Measurements from ENCODE around the gene NDUFB4.

DNA sequence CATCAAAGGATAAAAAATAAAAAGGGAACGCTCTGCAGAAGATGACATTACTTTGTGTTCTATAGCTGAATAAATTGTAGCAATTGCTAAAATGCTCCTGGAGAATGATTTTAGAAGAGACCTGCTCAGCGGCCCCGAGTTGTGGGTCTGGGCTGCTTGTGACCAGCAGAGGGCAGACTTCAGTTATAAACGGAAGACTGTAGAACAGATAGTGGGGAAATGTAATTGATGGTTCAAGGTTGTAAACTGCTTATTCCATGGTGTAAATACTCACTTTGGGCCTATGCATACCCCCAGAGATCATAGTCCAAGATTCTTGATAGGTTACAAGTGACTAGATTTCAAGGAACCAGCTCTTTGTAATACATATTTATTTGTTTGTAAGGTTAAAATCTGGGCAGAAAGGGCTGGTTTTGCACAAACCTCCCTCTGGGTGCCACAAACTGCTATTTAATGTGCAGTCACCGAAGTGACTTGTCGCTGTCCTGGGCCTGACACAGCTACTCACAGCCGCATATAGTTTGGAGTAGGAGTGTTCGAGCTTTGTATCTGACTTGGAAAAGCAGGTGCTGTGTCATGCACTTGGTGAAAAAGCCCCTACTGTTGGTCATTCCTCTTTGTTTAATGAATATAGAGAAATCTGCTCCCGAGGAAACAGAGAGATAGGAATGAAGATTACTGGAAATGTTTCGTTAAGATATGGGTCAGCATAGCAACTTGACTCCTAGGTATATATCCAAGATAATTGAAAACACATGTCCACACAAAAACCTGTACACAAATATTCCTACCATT, 34.7 kb upstream of the NDUFB4 start:
- TF ChIP-seq, protein P1, sequence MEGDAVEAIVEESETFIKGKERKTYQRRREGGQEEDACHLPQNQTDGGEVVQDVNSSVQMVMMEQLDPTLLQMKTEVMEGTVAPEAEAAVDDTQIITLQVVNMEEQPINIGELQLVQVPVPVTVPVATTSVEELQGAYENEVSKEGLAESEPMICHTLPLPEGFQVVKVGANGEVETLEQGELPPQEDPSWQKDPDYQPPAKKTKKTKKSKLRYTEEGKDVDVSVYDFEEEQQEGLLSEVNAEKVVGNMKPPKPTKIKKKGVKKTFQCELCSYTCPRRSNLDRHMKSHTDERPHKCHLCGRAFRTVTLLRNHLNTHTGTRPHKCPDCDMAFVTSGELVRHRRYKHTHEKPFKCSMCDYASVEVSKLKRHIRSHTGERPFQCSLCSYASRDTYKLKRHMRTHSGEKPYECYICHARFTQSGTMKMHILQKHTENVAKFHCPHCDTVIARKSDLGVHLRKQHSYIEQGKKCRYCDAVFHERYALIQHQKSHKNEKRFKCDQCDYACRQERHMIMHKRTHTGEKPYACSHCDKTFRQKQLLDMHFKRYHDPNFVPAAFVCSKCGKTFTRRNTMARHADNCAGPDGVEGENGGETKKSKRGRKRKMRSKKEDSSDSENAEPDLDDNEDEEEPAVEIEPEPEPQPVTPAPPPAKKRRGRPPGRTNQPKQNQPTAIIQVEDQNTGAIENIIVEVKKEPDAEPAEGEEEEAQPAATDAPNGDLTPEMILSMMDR (IDR thresholded peaks at IDR 0.05), result peak; percentile 58 to 78
- TF ChIP-seq POLR2AphosphoS5 (IDR thresholded peaks at IDR 0.05) (no peak), EP300 (IDR thresholded peaks at IDR 0.05) (no peak), POLR2A (IDR thresholded peaks at IDR 0.05) (no peak)
